ENCODE measurements around the gene RIT2.

GRCh38 chr18:42706029-42706608 lies 409.4 kb downstream of the RIT2 start:
- TF ChIP-seq, protein P1, sequence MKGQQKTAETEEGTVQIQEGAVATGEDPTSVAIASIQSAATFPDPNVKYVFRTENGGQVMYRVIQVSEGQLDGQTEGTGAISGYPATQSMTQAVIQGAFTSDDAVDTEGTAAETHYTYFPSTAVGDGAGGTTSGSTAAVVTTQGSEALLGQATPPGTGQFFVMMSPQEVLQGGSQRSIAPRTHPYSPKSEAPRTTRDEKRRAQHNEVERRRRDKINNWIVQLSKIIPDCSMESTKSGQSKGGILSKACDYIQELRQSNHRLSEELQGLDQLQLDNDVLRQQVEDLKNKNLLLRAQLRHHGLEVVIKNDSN (IDR thresholded peaks at IDR 0.05): no peak
- TF ChIP-seq TAF1 (IDR thresholded peaks at IDR 0.05; ENCODE audit: low read depth) (no peak), YY1 (IDR thresholded peaks at IDR 0.05; ENCODE audit: low read depth) (no peak), TEAD4 (IDR thresholded peaks at IDR 0.05) (no peak), CREB1 (IDR thresholded peaks at IDR 0.05; ENCODE audit: low read depth) (no peak), EP300 (IDR thresholded peaks at IDR 0.05; ENCODE audit: borderline replicate concordance) (no peak), EGR1 (IDR thresholded peaks at IDR 0.05) (no peak), FOXM1 (IDR thresholded peaks at IDR 0.05; ENCODE audit: borderline replicate concordance, low read depth) (no peak), CEBPB (IDR thresholded peaks at IDR 0.05) (no peak), RAD21 (IDR thresholded peaks at IDR 0.05; ENCODE audit: low read depth) (no peak), NFIC (IDR thresholded peaks at IDR 0.05) (no peak), MAX (IDR thresholded peaks at IDR 0.05) (no peak)
- TF ChIP-seq, protein P2, sequence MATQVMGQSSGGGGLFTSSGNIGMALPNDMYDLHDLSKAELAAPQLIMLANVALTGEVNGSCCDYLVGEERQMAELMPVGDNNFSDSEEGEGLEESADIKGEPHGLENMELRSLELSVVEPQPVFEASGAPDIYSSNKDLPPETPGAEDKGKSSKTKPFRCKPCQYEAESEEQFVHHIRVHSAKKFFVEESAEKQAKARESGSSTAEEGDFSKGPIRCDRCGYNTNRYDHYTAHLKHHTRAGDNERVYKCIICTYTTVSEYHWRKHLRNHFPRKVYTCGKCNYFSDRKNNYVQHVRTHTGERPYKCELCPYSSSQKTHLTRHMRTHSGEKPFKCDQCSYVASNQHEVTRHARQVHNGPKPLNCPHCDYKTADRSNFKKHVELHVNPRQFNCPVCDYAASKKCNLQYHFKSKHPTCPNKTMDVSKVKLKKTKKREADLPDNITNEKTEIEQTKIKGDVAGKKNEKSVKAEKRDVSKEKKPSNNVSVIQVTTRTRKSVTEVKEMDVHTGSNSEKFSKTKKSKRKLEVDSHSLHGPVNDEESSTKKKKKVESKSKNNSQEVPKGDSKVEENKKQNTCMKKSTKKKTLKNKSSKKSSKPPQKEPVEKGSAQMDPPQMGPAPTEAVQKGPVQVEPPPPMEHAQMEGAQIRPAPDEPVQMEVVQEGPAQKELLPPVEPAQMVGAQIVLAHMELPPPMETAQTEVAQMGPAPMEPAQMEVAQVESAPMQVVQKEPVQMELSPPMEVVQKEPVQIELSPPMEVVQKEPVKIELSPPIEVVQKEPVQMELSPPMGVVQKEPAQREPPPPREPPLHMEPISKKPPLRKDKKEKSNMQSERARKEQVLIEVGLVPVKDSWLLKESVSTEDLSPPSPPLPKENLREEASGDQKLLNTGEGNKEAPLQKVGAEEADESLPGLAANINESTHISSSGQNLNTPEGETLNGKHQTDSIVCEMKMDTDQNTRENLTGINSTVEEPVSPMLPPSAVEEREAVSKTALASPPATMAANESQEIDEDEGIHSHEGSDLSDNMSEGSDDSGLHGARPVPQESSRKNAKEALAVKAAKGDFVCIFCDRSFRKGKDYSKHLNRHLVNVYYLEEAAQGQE (IDR thresholded peaks at IDR 0.05; ENCODE audit: low read depth): no peak
